Myocyte (in vitro differentiated cells): ENCODE measurements around the gene PGRMC1. TPM values are rescaled to one million over a fixed set of nuclear protein-coding genes. Genes with fewer than 3 reads are reported as not detected.
"Not testable (repeated sequence)": the region's sequence is repeated elsewhere in the genome, so short reads cannot be mapped to it uniquely, and the experiment has no call there.

ENCODE experiments used
- DNase-seq: peaks from one replicate; pipeline ENCODE4 v3.0.0-alpha.2; 2012; ENCODE audit warnings: low read depth
- total RNA-seq: library from RNA; depleted of rRNA; stranded (reverse); fragments of >200 nt; gene quantifications from 2 replicates; pipeline ENCODE4 v1.2.3, GENCODE V29; 2014

PGRMC1 gene
- total RNA-seq, 1 donor from 2014 or later, result 103 TPM

- DNase-seq, result no peak
Observed at GRCh38 chrX:119231936-119232445, 4.1 kb upstream of the PGRMC1 start.

DNA sequence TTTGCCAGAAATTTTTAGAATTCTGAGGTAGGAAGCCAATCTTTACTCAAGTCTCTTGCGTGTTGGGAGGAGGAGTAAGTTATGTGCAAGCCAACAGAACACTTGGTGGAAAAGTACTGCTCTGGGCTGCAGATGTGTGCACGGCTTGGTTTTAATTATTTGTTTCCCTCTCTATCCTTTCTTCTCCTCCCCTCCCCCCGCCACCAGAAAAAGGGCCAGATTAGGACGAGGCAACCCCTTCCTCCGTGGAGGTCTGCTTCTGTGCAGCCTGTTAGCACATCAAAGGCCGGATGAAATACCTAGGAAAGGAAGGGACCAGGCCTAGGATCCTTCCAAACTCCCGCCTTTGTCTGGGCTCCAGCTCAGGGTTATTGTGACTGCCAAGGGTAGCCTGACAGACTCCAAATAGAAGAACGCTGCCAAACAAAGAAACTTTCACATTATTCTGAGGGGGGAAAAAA lies 1.0 kb upstream of the PGRMC1 start:
- no peak for DNase-seq

- peak; percentile 40 for DNase-seq
Observed at GRCh38 chrX:119236623-119237561, 807 bp downstream of the PGRMC1 start.

DNA sequence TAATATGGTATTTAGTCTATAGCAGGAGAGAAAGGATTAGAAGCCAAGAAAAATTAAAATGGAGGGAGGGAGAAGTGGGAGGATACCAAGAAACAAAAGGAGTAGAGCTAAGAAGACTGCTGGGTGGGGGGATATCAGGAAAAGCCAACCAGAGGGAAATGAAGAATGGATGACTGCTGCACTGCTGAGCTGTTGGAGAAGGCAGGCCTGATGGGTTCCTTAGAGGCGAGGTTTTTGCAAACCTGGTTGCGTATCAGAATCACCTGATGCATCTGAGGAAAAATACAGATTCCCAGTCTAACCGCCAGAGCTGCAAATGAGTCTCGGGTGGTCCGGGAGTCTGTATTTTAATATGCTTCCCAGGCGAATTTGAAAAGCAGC lies 1.5 kb downstream of the PGRMC1 start:
- DNase-seq, result peak; percentile 6

DNA sequence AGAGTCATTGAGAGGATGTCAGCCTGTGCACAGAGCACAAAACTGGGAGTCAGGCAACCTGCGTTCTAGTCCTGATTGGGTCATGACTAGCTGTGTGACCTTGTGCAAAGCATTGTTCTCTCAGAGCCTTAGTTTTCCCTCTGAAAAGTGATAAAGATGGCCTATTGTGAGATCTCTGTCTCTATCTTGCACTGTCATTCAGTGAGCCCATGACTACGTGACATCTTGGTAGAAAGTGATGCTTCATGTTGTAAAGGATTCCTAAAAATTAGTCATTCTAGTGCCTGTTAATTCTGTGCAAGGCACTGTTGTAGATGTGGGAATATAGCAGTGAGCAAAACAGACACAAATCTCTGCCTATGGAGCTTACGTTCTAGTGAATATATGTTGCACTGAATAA lies 2.5 kb downstream of the PGRMC1 start:
- DNase-seq, result no peak

- DNase-seq, result peak; percentile 66
Observed at GRCh38 chrX:119240356-119240755, 4.3 kb downstream of the PGRMC1 start.

DNA sequence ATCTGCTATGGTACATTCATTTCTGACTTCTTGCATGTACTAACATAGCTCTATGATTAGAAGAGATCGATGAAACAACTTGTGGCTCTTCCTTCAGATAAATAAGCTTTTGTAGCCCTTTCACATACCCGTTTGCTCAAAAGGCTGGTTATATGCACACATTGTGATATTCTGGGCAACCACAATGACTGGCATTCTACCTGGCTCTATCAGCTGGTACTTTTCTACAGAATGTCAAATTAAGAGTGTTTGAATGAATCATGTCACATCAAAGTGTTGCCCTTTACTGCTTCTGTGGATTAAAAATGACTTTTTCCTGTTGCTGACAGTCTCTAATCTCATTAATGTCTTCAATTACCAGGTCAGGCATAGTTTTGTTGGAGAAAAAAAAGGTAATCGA lies 11.6 kb downstream of the PGRMC1 start:
- no peak for DNase-seq

DNA sequence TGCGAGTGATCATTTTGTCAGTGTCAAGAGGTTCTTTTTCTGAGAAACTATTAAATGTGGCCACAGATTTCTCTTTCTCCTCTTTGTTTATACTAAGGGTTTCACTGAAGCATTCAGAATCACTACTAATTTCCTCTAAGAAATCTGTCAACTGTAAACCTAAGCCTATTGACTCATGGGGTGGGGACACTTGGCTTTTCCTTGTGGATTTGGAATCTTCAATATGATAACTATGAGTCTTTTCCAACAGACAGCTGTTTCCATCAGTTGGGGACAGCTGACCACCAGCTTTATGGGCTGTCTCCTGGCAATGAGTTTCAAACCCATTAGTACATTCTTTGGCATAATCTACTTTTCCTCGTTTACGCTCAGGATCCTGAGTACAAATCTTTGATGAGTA lies 13.8 kb downstream of the PGRMC1 start:
- peak; percentile 64 for DNase-seq

- DNase-seq, result no peak
Observed at GRCh38 chrX:119251386-119251785, 15.3 kb downstream of the PGRMC1 start.

- DNase-seq, result no peak
Observed at GRCh38 chrX:119252716-119253115, 16.6 kb downstream of the PGRMC1 start.

DNA sequence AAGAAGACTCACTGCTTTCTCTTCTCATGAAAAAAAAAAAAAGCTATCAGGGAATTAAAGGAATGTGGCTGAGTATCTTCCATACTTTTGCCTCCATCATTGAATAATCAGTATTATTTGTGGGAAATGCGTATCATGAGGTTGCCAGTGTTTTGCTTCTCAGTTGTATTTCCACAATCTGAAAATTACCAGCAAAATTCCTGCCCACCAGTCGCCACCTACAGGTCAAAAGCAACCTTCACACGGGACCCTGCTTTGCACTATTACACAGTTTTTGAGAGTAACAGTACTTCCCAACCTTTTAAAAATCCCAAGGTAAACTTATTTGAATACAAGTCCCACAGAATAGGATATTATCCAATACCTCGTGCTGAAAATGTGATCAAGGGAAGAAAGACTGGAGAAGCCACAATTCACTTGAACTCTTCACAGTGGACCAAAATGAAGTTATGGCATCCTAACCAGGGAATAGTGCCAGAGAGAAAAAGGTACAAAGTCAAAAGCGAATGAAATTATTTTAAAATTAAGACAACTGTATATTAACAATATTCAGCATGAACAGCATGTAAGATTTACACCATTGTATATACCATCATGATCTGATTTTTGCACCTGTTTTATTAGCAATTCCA lies 30.4 kb downstream of the PGRMC1 start:
- peak; percentile 32 for DNase-seq

DNA sequence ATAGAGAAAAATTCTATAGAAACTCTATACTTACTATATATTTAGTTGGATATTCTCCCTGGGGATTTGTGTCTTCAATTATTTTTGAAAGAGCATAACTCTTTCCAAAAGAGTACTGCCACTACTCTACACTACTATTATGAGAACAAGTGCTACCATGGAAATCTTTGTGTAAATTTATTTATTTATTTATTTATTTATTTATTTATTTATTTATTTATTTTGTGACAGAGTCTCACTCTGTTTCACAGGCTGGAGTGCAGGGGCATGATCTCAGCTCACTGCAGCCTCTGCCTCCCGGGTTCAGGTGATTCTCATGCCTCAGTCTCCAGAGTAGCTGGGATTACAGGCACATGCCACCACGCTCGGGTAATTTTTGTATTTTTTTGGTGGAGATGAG lies 31.0 kb downstream of the PGRMC1 start:
- not testable (repeated sequence) for DNase-seq

- no peak for DNase-seq
Observed at GRCh38 chrX:119272882-119273419, 36.9 kb downstream of the PGRMC1 start.

- DNase-seq, result no peak
Observed at GRCh38 chrX:119273420-119274192, 37.5 kb downstream of the PGRMC1 start.

GRCh38 chrX:119282347-119282746 lies 46.3 kb downstream of the PGRMC1 start:
- DNase-seq, result not testable (repeated sequence)

DNA sequence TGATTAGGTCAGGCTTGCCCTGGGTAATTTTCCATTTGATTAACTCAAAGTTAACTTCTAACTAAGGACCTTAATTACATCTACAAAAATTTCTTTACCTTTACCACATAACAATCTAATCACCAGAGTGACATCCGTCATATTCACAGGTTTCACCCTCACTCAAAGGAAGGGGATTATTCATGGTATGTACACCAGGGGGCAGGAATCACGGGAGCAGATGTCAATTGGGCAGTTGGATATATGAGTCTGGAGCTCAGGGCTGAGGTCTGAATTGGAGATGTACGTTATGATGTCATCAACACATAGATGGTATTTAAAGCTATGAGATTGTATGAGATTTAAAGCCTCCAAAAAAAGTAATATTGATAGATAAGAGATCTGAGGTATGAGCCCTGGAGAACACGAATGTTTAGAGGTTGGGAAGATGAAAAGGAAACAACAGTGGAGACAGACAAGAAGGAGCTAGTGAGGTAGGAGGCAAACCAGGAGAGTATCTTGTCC lies 52.9 kb downstream of the PGRMC1 start:
- no peak for DNase-seq

GRCh38 chrX:119290476-119290875 lies 54.4 kb downstream of the PGRMC1 start:
- no peak for DNase-seq

DNA sequence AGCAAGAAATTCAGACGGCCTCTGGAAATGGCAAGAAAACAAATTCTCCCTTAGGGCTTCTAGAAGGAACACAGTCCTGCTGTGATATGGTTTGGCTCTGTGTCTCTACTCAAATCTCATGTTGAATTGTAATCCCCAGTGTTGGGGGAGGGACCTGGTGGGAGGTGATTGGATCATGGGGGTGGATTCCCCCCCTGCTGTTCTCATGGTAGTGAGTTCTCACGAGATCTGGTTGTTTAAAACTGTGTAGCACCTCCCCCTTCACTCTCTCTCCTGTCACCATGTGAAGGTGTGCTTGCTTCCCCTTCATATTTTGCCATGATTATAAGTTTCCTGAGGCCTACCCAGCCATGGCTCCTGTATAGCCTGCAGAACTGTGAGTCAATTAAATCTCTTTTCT lies 55.2 kb downstream of the PGRMC1 start:
- DNase-seq, result not testable (repeated sequence)

- DNase-seq, result no peak
Observed at GRCh38 chrX:119292445-119292844, 56.4 kb downstream of the PGRMC1 start.
